ENCODE data around the gene SYNGAP1.
"Not testable (repeated sequence)": the region's sequence is repeated elsewhere in the genome, so short reads cannot be mapped to it uniquely, and the experiment has no call there.

Gene SYNGAP1

DNA sequence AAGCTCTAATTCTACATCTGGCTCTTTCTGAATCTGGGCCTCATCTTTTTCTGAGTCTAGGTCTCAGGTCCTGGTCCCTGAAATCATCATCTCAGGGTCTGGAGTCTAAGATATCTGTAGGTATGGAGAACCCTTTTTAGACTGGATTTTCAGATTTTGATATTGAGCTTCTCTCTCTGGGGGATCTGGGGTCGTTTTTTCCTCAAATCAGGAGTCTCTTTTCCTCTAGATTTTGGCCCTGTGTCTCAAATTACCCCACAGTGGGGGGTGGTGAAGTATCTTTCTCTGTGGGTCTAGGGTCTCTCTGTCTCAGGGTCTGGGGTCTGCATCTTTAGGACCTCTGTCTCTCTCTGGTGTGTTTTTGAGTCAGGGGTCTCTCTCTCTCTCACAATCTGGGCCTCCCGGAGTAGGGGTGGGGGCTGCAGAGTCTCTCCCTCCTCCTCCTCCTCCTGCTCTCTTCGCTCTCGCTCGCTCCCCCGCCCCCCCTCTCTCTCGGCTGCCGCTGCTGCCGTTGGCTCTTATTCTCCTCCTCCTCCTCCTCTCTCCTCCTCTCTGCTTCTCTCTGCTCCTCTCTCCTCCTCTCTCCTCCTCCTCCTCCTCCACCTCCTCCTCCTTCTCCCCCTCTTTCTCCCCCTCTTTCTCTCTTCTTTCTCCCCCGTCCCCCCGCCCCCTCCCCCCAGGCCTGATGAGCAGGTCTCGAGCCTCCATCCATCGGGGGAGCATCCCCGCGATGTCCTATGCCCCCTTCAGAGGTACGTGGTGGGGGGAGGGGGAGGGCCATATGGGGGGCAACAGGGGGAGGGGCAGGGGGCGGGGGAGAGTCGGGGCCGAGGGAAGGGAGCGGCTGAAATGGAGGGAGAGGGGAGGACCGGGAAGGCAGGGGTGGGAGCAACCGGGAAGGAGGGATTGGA lies at the start of gene SYNGAP1:
SYNGAP1 (plus strand) TSS at position 486 of the 911 bp plus-strand sequence; CDS start at position 686, 200 bp downstream.
- DNase-seq (ENCODE audit: low read depth in 2 of 2), result peak in 1 of 2 donors; percentile 51

GRCh38 chr6:33371901-33372300 lies 48.0 kb upstream of the SYNGAP1 start:
- DNase-seq (ENCODE audit: low read depth in 2 of 2), result not testable (repeated sequence)

- no peak for DNase-seq (ENCODE audit: low read depth in 2 of 2)
Measured at GRCh38 chr6:33372526-33373123, 47.2 kb upstream of the SYNGAP1 start.

DNA sequence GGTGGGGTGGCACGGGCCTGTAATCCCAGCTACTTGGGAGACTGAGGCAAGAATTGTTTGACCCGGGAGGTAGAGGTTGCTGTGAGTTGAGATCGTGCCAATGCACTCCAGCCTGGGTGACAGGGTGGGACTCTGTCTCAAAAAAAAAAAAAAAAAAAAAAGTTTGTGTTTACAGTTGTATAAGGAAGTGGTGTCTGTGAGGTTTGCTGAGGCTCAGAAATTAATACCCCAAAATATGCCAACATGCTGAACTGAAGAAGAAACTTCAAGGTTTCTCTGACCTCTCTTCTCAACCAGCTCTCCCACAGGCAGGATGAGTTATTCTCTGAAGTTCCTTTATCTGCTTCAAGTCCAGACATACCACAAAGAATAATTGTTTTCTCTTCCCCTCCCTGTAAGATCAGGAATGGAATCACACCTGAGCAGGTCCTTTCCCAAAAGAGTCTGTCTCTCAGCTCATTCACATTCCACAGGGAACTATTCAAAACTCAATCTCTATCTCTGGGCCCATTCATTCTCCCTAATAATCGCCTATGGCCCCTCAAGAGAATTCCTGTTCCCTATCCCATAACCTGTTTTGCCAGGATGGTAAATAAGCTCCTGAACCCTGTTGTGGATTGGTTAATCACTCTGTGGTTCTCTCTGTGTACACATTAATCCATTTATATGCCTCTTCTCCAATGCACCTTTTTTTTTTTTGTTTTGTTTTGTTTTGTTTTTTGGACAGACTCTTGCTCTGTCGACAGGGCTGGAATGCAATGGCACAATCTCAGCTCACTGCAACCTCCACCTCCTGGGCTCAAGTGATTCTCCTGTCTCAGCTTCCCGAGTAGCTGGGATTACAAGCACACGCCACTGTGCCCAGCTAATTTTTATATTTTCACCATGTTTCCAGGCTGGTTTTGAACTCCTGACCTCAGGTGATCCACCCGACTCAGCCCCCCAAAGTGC lies 45.6 kb upstream of the SYNGAP1 start:
- DNase-seq (ENCODE audit: low read depth in 2 of 2), result no peak

GRCh38 chr6:33375143-33375671 lies 44.7 kb upstream of the SYNGAP1 start:
- DNase-seq (ENCODE audit: low read depth in 2 of 2), result no peak

- DNase-seq (ENCODE audit: low read depth in 2 of 2), result no peak
Measured at GRCh38 chr6:33377171-33377570, 42.7 kb upstream of the SYNGAP1 start.

GRCh38 chr6:33379184-33379583 lies 40.7 kb upstream of the SYNGAP1 start:
- not testable (repeated sequence) for DNase-seq (ENCODE audit: low read depth in 2 of 2)

- no peak for DNase-seq (ENCODE audit: low read depth in 2 of 2)
Measured at GRCh38 chr6:33380272-33380981, 39.4 kb upstream of the SYNGAP1 start.

- DNase-seq (ENCODE audit: low read depth in 2 of 2), result no peak
Measured at GRCh38 chr6:33383427-33384185, 36.3 kb upstream of the SYNGAP1 start.

GRCh38 chr6:33384581-33385020 lies 35.3 kb upstream of the SYNGAP1 start:
- DNase-seq (ENCODE audit: low read depth in 2 of 2), result no peak

DNA sequence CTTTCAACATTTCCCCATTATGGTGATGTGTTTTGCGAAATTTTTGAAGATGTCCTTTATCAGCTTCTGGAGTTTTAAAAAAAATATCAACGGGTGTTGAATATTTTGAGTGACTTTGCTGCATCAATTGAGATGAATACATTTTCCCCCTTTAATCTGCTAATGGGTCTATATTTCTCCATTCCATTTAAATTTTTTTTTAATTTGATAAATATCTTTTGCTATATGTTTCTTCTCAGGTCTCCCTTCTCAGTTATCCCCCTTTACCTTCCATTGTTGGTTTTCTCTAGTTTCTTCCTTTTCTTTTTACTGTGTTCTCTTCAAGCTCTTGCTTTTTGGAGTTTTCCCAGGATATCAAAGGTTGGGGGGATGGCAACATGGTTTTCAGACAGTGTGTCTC lies 29.7 kb upstream of the SYNGAP1 start:
- DNase-seq (ENCODE audit: low read depth in 2 of 2), result no peak

GRCh38 chr6:33390767-33391277 lies 29.0 kb upstream of the SYNGAP1 start:
- no peak for DNase-seq (ENCODE audit: low read depth in 2 of 2)

DNA sequence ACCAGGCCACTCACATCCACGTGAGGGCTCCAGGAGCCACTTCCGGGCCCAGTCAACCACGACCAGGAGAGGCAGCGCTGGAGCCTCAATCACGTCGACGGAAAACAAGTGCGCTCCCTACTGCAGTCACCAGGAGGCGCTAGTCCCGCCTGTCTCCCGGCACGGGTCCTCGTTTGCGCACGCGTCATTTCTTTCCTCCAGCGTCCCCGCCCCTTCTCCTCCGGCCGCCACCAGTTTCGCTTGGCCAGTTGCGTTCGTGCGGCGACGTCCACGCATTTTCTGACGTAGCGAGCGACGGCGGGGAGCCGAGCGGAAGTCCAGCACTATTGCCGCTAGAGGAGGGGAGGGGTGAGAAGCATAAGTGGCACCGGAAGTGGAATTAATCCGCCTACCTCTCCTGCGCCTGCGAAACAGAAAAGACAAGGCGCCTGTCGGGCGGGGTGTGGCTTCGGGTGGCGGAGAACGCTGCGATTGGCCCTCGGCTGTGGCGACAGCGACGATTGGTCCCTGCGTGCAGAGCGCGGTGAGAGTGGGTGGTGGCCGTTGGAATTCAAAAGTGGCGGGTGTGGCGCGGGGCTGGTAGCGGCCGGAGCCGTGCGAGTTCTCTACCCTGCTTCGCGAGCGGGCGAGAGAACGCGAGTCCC lies 28.5 kb upstream of the SYNGAP1 start, which contains the start of gene KIFC1:
KIFC1 (plus strand) TSS at position 546 of the 644 bp plus-strand sequence. CDS start 163 bp downstream, outside the sequence.
- peak; percentile 94 to 99 for DNase-seq (ENCODE audit: low read depth in 2 of 2)

GRCh38 chr6:33391922-33392594 lies 27.8 kb upstream of the SYNGAP1 start:
- no peak for DNase-seq (ENCODE audit: low read depth in 2 of 2)

DNA sequence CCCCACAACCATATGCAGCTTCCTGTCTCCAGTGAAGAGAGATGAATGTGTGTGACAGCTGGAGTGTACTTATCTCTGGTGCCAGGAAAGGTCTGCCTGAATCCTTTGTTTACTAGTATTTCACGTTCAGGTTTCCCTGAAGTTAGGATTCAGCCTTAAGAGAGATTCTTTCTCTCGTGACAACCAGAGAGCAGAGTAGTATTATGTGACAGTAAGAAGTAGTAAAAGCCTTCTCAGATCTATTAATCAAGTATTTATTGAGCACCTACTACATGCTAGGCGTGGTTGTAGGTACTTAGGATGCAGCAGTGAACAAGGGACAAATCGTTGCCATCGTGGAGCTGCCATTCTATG lies 27.3 kb upstream of the SYNGAP1 start:
- no peak for DNase-seq (ENCODE audit: low read depth in 2 of 2)

DNA sequence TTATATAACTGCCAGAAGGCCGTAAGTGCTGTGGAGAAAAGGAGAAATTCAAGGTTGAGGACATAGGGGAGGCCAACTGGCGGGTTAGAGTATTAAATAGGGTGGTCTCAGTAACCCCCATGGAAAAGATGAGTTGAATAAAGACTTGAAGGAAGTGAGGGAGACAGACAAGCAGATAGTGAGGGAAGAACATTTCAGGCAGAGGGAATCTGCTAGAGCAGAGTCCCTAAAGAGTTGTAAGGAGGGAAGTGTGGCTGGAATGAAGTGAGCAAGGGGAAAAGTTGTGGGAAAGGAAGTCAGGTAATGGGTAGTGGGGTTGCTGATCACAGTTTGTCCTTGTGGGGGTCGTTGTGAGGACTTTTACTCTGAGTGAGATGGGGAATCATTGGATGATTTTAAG lies 26.9 kb upstream of the SYNGAP1 start:
- no peak for DNase-seq (ENCODE audit: low read depth in 2 of 2)

DNA sequence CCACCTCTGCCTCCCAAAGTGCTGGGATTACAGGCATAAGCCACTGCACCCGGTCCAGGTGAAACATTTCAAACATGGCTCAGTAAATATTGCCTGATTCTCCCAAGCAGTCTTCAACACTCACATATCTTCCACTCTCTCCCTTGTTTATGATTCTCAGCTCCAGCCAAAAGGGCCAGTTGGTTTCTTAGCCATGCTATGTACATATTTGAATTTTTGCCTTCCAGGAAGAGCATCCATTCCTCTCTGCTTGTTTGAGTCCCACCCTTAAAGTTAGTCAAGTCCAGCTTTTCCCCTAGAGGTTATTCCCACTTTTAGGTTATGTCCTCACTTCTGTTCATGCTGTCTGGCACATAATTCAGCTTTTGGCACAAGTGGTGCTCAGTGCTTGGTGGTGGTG lies 22.3 kb upstream of the SYNGAP1 start:
- DNase-seq (ENCODE audit: low read depth in 2 of 2), result no peak

DNA sequence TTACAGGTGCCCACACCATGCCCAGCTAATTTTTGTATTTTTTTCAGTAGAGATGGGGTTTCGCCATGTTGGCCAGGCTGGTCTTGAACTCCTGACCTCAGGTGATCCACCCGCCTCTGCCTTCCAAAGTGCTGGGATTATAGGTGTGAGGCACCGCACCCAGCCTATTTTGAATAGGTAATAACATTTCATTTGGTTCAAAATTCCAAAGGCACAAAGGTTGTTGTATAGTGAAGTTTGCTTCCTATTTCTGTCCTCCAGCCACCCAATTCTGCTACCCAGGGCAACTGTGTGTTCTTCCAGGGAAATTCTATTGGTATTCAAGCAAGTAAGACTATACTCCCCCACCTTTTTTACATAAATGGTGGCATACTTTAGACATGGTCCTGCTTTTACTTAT lies 21.3 kb upstream of the SYNGAP1 start:
- not testable (repeated sequence) for DNase-seq (ENCODE audit: low read depth in 2 of 2)

DNA sequence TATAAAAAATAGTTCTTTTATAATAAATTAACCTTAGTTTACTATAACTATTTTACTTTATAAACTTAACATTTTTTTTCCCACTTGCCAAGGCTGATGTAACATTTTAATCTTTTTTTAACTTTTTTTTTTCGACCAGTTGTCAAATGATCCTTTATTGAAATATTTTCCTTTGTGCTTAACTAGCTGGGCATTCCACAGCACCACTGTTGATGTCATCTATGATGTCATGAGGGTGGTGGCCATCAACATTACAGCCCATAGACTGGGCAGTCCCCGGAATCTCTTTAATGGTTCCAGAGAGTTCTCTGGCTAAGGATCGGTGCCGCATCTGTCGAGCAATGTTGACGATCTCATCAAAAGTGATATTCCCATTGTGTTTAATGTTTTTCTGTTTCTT lies 20.0 kb upstream of the SYNGAP1 start:
- not testable (repeated sequence) for DNase-seq (ENCODE audit: low read depth in 2 of 2)

All from stimulated activated CD4-positive, alpha-beta T cell treated with anti-CD3 and anti-CD28 coated beads, Interleukin-1b, Interleukin-23, amount 100 ng/mL, for 4 hours (primary cell).